IPS-18a (cell line): ENCODE data around the gene CYB561.

Source experiments
- H3K27ac ChIP-seq: one replicate; pipeline ENCODE4 v1.5.1; 2013; ENCODE audit warnings: low read length
- H3K27me3 ChIP-seq: one replicate; pipeline ENCODE4 v1.6.1; 2013; ENCODE audit warnings: mild to moderate bottlenecking, low read length; ENCODE audit not compliant: control insufficient read depth, insufficient read depth
- H3K36me3 ChIP-seq: one replicate; pipeline ENCODE4 v1.6.1; 2013; ENCODE audit warnings: low read depth, low read length; ENCODE audit not compliant: control insufficient read depth
- H3K4me1 ChIP-seq: one replicate; pipeline ENCODE4 v1.6.1; 2013; ENCODE audit warnings: low read depth, low read length; ENCODE audit not compliant: control insufficient read depth
- H3K4me3 ChIP-seq: one replicate; pipeline ENCODE4 v1.5.1; 2013; ENCODE audit warnings: low read length
- H3K9ac ChIP-seq: one replicate; pipeline ENCODE4 v1.6.1; 2013; ENCODE audit warnings: mild to moderate bottlenecking, low read length, moderate library complexity
- H3K9me3 ChIP-seq: one replicate; pipeline ENCODE4 v1.6.1; 2013; ENCODE audit warnings: low read depth, low read length; ENCODE audit not compliant: control insufficient read depth

CYB561 gene, protein sequence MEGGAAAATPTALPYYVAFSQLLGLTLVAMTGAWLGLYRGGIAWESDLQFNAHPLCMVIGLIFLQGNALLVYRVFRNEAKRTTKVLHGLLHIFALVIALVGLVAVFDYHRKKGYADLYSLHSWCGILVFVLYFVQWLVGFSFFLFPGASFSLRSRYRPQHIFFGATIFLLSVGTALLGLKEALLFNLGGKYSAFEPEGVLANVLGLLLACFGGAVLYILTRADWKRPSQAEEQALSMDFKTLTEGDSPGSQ

DNA sequence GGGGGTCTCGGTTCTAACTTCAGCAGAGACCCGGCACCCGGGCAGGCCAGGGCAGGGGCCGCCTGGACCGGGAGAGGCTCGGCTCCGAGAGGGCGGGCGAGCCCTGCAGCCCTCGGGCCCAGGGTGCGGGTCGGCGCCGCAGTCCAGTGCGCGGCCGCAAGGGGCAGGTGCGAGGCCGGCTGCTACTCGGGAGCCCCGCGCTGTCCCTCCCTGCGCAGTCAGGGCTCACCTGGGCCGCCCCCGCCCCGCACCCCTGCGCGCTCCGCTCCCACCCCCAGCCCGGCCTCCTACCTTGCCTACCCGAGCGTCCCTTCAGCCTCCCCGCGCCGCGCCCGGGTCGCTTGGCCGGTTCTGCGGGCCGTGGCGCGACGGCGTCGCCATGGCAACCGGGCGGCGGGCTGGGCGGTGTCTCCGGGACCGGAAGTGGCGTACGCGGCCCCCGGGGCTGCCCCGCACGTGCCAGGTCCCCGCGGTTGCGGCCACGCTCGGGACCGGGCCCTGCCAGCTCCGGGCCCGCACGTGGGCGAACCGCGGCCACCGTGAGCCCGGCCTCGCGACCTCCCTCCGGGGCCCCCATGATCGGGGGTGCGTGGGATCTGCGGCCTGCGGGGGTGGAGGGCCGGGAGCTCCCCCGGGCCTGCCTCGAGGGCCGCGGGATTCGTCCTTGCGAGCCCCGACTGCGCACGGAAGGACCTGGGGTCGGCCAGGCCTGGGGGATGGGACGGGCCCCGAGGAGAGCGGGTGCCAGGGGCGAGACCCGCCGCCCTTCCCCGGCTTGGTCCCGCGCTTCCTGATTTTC, at the start of gene CYB561:
Gene CYB561, minus strand, starts transcription at position 353 of the 799 bp plus-strand sequence. CDS start 8,759 bp downstream, outside the sequence.
- Histone ChIP-seq H3K9ac (peak within 1 kb of the TSS; percentile 47), H3K36me3 (no peaks in the 10 kb centered on the region), H3K27me3 (peaks cover 20% of the 10 kb centered on the region), H3K27ac (no peak within 1 kb of the TSS), H3K4me3 (peak within 1 kb of the TSS; percentile 60), H3K4me1 (peaks cover 11% of the 10 kb centered on the region), H3K9me3 (no peaks in the 10 kb centered on the region)

DNA sequence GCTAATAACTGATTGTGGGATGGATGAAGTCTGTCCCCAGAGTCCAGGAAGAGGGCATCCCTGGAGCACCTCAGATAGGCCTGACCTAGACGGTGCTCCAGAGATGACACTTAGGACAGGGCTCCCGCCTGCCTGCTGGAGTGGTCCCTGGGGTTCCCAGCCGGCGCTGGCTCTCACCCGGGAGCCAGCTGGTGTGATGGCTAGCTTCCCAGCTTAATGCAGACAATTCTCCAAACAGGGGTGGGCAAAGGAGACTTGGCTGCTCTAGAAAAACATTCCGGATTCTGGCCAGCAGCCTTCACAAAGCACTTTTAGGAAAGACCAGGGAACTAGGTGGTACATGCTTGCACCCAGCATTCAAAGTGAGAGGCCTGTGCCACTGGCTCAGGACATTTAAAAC, 49.4 kb upstream of the CYB561 start:
- Histone ChIP-seq H3K9ac (no peak overlapping the region), H3K36me3 (no peaks in the 10 kb centered on the region), H3K27ac (no peak overlapping the region), H3K9me3 (no peaks in the 10 kb centered on the region), H3K4me3 (no peak overlapping the region), H3K27me3 (no peaks in the 10 kb centered on the region), H3K4me1 (no peaks in the 10 kb centered on the region)

DNA sequence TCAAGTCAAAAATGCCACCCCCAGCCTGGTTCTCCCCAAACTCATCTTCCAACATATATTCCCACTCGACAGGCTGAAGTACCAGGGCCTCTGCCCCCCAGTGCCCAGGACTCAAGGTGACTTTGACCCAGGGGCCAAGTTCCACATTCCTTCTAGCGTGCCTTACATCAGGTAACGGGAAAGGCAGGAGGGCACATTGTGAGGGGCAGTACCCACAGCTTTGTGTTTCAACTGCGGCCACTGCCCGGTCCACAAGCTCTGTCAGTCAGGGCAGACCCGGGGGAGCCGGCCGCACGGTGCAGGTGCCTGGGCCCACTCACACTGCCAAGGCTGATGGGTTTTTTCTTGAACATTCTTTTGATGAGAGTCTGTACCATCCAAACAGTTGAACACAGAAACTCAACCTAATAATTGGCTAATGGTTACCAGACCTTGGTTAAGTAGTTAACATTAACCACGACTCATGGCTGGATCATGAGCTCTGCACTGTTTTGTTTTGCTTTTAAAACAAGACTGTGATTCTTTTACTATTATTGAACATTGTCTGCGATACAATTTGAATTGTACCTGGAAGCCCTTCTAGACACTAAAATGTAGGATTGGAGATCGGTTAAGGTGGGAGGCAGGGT, 48.3 kb upstream of the CYB561 start:
- Histone ChIP-seq H3K36me3 (no peaks in the 10 kb centered on the region), H3K27me3 (no peaks in the 10 kb centered on the region), H3K9ac (no peak overlapping the region), H3K4me3 (no peak overlapping the region), H3K27ac (no peak overlapping the region), H3K4me1 (no peaks in the 10 kb centered on the region), H3K9me3 (no peaks in the 10 kb centered on the region)

DNA sequence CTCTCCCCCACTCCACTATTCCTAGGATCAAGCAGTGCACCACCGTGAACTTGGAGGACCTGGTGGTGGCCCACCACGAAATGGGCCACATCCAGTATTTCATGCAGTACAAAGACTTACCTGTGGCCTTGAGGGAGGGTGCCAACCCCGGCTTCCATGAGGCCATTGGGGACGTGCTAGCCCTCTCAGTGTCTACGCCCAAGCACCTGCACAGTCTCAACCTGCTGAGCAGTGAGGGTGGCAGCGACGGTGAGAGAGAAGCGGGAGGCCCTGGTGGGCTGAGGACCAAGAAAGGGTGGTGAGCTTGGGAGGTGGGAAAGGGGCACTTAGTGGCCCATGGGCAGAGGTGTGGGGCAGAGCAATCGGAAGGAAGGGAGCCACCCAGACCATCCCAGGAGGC, 47.3 kb upstream of the CYB561 start:
- Histone ChIP-seq H3K36me3 (no peaks in the 10 kb centered on the region), H3K4me3 (no peak overlapping the region), H3K4me1 (no peaks in the 10 kb centered on the region), H3K27me3 (no peaks in the 10 kb centered on the region), H3K9me3 (no peaks in the 10 kb centered on the region), H3K27ac (no peak overlapping the region), H3K9ac (no peak overlapping the region)

DNA sequence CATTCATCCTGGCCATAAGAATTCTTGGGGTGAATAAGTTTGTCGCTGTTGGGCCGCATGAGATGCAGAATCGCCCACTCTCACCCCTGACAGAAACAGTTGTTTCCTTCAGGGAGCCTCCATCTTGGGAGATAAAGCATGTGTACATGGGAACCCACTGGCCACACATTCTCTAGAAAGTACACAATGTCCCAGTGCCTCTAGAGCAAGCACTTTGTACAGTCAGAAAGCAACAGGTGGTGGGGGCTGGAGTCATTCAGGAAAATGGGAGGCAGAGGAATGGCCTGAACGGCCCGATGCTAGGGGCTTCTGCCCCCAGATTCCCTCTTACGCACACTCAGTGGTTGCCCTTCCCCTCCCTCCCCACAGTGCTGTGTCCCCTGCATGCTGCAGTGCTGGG, 46.8 kb upstream of the CYB561 start:
- Histone ChIP-seq H3K27ac (no peak overlapping the region), H3K4me1 (no peaks in the 10 kb centered on the region), H3K27me3 (no peaks in the 10 kb centered on the region), H3K9ac (no peak overlapping the region), H3K36me3 (no peaks in the 10 kb centered on the region), H3K4me3 (no peak overlapping the region), H3K9me3 (no peaks in the 10 kb centered on the region)

DNA sequence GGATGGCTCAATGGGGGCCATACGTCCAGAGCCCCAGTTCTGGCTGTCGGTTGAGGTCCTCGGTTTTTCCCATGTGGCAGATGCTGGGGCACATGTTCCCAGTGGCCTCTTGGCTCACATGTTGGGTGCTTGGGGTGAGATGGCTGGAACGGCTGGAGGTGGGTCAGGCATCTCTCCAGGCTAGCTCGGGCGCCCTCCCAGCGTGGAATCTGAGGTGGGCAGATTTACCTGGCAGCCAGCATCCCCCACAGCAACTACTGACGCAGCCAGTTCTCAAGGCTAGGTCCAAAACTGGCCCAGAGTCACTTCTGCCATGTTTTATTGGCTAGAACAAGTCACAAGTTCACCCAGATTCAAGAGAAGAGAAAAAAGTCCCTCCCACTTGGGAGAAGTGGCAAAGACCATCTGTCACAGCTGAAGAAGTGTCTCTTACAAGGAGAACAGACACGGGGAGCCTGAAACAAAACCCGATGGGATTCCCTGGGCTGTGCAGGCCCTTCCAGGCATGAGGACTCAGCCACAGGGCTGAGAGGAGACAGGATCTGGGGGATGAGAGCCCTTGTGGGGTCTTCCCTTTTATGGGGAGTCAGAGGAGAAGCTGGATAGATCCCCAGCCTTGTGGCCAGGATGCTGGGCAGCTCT, 46.0 kb upstream of the CYB561 start:
- Histone ChIP-seq H3K27me3 (no peaks in the 10 kb centered on the region), H3K9ac (no peak overlapping the region), H3K4me1 (no peaks in the 10 kb centered on the region), H3K27ac (no peak overlapping the region), H3K36me3 (no peaks in the 10 kb centered on the region), H3K4me3 (no peak overlapping the region), H3K9me3 (no peaks in the 10 kb centered on the region)

DNA sequence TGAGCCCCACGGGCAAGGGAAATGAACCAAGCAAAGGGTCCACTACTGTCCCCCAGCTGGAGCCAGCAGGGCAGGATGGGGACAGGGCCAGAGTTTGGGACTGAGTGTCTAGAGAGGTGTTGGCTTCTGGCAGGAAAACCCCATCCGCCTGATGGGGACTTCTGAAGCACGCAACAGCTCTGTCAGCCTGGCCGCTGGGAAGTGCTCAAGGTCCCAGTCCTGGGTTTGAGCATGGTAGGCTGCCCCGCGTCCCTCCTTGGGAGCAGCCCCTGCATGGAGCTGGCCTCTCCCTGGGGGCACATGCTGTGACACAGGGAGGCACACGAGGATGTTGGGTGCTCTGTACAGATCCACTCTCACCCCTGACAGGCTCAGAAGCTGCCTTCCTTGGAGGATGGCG, 45.3 kb upstream of the CYB561 start:
- H3K9ac ChIP-seq, result no peak overlapping the region
- H3K4me3 ChIP-seq, result no peak overlapping the region
- no peaks in the 10 kb centered on the region for H3K9me3 ChIP-seq
- H3K36me3 ChIP-seq, result no peaks in the 10 kb centered on the region
- H3K27me3 ChIP-seq, result no peaks in the 10 kb centered on the region
- no peaks in the 10 kb centered on the region for H3K4me1 ChIP-seq
- H3K27ac ChIP-seq, result no peak overlapping the region

DNA sequence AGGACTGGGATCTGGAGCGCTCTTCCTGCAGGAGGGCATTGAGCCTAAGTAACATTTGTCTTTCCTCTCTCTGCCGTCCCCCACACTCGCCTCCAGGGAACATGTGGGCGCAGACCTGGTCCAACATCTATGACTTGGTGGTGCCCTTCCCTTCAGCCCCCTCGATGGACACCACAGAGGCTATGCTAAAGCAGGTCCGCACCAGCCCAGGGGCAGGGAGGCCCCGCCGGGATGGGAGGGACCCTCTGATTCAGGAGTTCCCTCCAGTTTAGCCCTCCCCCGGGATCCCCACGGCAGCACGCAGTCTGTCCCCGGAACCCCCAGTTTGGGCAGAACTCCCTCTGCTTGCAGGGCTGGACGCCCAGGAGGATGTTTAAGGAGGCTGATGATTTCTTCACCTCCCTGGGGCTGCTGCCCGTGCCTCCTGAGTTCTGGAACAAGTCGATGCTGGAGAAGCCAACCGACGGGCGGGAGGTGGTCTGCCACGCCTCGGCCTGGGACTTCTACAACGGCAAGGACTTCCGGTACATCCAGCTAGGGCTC, 44.8 kb upstream of the CYB561 start:
- no peaks in the 10 kb centered on the region for H3K27me3 ChIP-seq
- H3K4me3 ChIP-seq, result no peak overlapping the region
- no peaks in the 10 kb centered on the region for H3K9me3 ChIP-seq
- H3K4me1 ChIP-seq, result no peaks in the 10 kb centered on the region
- H3K27ac ChIP-seq, result no peak overlapping the region
- H3K9ac ChIP-seq, result no peak overlapping the region
- H3K36me3 ChIP-seq, result no peaks in the 10 kb centered on the region

DNA sequence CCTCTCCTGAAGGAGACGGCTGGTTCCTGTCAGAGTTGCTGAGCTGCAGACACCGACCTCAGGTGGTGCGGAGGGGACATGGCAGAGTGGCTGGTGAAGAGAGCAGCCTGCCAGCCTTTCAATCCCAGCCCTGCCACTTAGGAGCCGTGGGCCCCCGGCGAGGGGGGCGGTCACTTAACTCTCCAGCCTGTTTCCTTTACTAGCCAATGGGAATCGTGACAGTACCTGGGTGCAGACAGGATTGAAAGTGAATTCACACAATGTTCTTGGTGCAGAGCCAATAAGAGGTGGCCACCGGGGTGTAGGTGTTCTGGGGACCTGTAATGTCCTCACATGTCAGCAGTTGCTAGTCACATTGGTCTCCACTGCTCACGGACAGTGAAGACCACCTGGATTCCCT, 44.2 kb upstream of the CYB561 start:
- no peaks in the 10 kb centered on the region for H3K36me3 ChIP-seq
- H3K9me3 ChIP-seq, result no peaks in the 10 kb centered on the region
- no peak overlapping the region for H3K4me3 ChIP-seq
- no peak overlapping the region for H3K9ac ChIP-seq
- no peak overlapping the region for H3K27ac ChIP-seq
- H3K4me1 ChIP-seq, result no peaks in the 10 kb centered on the region
- H3K27me3 ChIP-seq, result no peaks in the 10 kb centered on the region

DNA sequence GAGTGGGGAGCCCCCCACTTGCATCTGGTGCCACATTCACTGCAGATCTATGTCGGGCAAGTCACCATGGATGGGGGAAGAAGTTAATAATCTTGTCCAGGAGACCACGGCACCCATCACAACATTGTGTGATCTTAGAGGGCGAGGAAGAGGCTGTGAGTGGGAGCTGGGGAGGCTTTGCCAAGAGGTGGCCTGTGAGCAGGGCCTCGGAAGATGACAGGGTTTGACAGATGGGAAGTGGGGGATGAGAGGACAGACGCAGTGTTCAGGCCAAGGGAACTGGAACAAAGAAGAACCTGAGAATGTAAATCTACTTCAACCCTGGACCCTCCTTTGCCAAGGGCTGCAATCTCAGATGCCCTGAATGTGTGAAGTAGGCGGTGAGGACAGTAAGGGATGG, 43.2 kb upstream of the CYB561 start:
- no peak overlapping the region for H3K4me3 ChIP-seq

DNA sequence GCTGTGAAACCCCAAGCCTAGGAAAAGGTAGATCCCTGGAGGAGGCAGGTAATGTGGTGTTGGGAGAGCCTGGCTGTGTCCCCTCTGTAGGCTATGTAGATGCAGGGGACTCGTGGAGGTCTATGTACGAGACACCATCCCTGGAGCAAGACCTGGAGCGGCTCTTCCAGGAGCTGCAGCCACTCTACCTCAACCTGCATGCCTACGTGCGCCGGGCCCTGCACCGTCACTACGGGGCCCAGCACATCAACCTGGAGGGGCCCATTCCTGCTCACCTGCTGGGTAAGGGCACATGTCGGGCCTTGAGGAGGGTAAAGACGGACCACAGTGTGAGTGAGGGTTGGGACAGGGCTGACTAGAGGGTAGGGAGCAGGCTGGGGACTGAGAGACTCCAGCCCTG, 42.7 kb upstream of the CYB561 start:
- H3K4me3 ChIP-seq, result no peak overlapping the region
- no peaks in the 10 kb centered on the region for H3K9me3 ChIP-seq
- no peaks in the 10 kb centered on the region for H3K4me1 ChIP-seq
- no peaks in the 10 kb centered on the region for H3K27me3 ChIP-seq
- no peak overlapping the region for H3K9ac ChIP-seq
- H3K27ac ChIP-seq, result no peak overlapping the region
- H3K36me3 ChIP-seq, result no peaks in the 10 kb centered on the region

More for the DNA sequence above, 43.2 kb upstream of the CYB561 start:
- no peak overlapping the region for H3K9ac ChIP-seq
- H3K4me1 ChIP-seq, result no peaks in the 10 kb centered on the region
- no peak overlapping the region for H3K27ac ChIP-seq
- no peaks in the 10 kb centered on the region for H3K9me3 ChIP-seq
- H3K27me3 ChIP-seq, result no peaks in the 10 kb centered on the region
- H3K36me3 ChIP-seq, result no peaks in the 10 kb centered on the region
